Fibroblast of lung (primary cell): ENCODE measurements around the gene PRKAG2. TPM values are rescaled to one million over a fixed set of nuclear protein-coding genes. Genes with fewer than 3 reads are reported as not detected.
"Not testable (repeated sequence)": the region's sequence is repeated elsewhere in the genome, so short reads cannot be mapped to it uniquely, and the experiment has no call there.

Experiments
- DNase-seq, 2 donors: peaks; one replicate each; pipeline versions ENCODE4 v3.0.0 to v3.0.0-alpha.2; 2010; ENCODE audit warnings: low read depth in 2 of 2
- H2AFZ ChIP-seq: 2 replicates; pipeline ENCODE4 v1.5.1; 2012; ENCODE audit warnings: low read length, control low read depth, inconsistent platforms
- H3K27ac ChIP-seq: 2 replicates; pipeline ENCODE4 v1.5.1; 2011; ENCODE audit warnings: low read length, control low read depth; ENCODE audit not compliant: insufficient read depth
- H3K27me3 ChIP-seq: 2 replicates; pipeline ENCODE4 v1.5.1; 2011; ENCODE audit warnings: mild to moderate bottlenecking, low read length; ENCODE audit not compliant: control insufficient read depth, insufficient read depth
- H3K36me3 ChIP-seq: 2 replicates; pipeline ENCODE4 v1.5.1; 2011; ENCODE audit warnings: low read length; ENCODE audit not compliant: control insufficient read depth, insufficient read depth
- H3K4me1 ChIP-seq: 2 replicates; pipeline ENCODE4 v1.5.1; 2011; ENCODE audit warnings: low read length; ENCODE audit not compliant: control insufficient read depth, insufficient read depth; ENCODE audit errors: extremely low read depth
- H3K4me2 ChIP-seq: 2 replicates; pipeline ENCODE4 v1.5.1; 2011; ENCODE audit warnings: low read length, control low read depth; ENCODE audit not compliant: insufficient read depth; ENCODE audit errors: extremely low read depth
- H3K4me3 ChIP-seq, 4 experiments: fragments of 200-600 bp in 1 of 4; sonication (generic) in 1 of 4; replicated peaks in 1 of 4; 2 replicates each; pipeline ENCODE4 v1.5.1; 2011 to 2016; ENCODE audit warnings: low read length in 4 of 4, low read depth in 3 of 4, mild to moderate bottlenecking in 3 of 4, control low read depth in 2 of 4, inconsistent platforms in 1 of 4, mixed read lengths in 1 of 4; ENCODE audit not compliant: insufficient read depth in 1 of 4; ENCODE audit errors: control extremely low read depth in 1 of 4
- H3K79me2 ChIP-seq: 2 replicates; pipeline ENCODE4 v1.5.1; 2012; ENCODE audit warnings: mild to moderate bottlenecking, low read length, inconsistent platforms; ENCODE audit not compliant: control insufficient read depth, insufficient read depth
- H3K9ac ChIP-seq: 2 replicates; pipeline ENCODE4 v1.5.1; 2011; ENCODE audit warnings: mild to moderate bottlenecking, low read length, control low read depth; ENCODE audit not compliant: insufficient read depth
- H3K9me3 ChIP-seq: 2 replicates; pipeline ENCODE4 v1.5.1; 2012; ENCODE audit warnings: low read depth, low read length; ENCODE audit not compliant: control insufficient read depth, insufficient read depth
- H4K20me1 ChIP-seq: 2 replicates; pipeline ENCODE4 v1.5.1; 2011; ENCODE audit warnings: low read length; ENCODE audit not compliant: control insufficient read depth, insufficient read depth; ENCODE audit errors: extremely low read depth
- CTCF ChIP-seq, 2 donors: IDR thresholded peaks in 1 of 2; conservative IDR thresholded peaks in 1 of 2; 1 replicate in 1 of 2; 2 replicates in 1 of 2; pipeline ENCODE4 v1.5.1; 2011 to 2012; ENCODE audit warnings: low read length in 2 of 2, control low read depth in 1 of 2, inconsistent platforms in 1 of 2, low read depth in 1 of 2, mild to moderate bottlenecking in 1 of 2
- EZH2 ChIP-seq: IDR thresholded peaks from 2 replicates; pipeline ENCODE4 v1.5.1; 2012; ENCODE audit warnings: low read length, control low read depth, mild to moderate bottlenecking; ENCODE audit errors: missing control alignments
- polyA plus RNA-seq, 2 donors: library from polyadenylated mRNA; depleted of rRNA in 1 of 2; stranded (reverse) in 1 of 2; unstranded in 1 of 2; fragments of >200 nt; gene quantifications; 2 replicates each; pipeline ENCODE4 v1.2.1, GENCODE V29; 2011 to 2012; ENCODE audit warnings: missing spikeins in 1 of 2
- total RNA-seq: library from RNA; depleted of rRNA; stranded (reverse); fragments of >200 nt; gene quantifications from 2 replicates; pipeline ENCODE4 v1.2.1, GENCODE V29; 2014

PRKAG2 gene
- total and polyA plus RNA-seq, 2 donors (not counting 1 experiment from before 2014, with no cell fraction given): 11.9 to 56.7 TPM

- TF ChIP-seq CTCF (conservative IDR thresholded peaks at IDR 0.05 in 1 of 2, IDR thresholded peaks at IDR 0.05 in 1 of 2; ENCODE audit: low read depth in 1 of 2, low read length in 2 of 2) (no peak), EZH2 (no peak)
Observed at GRCh38 chr7:151519765-151520418, 357.0 kb downstream of the PRKAG2 start, which contains the start of gene RHEB. Gene RHEB, minus strand, starts transcription at chr7:151519895. Its CDS starts 384 bp downstream, at chr7:151519511.

GRCh38 chr7:151518947-151519764 is 357.8 kb downstream of the PRKAG2 start:
- not testable (repeated sequence) for H3K36me3 ChIP-seq, H2AFZ ChIP-seq, H4K20me1 ChIP-seq, H3K27me3 ChIP-seq, H3K4me1 ChIP-seq, H3K9me3 ChIP-seq
- DNase-seq: peak in 1 of 2 donors; percentile 32
- Histone ChIP-seq H3K4me2 (peak overlapping the region; percentile 95), H3K79me2 (peaks cover 50% of the 10 kb centered on the region), H3K27ac (peak overlapping the region; percentile 91), H3K4me3 (peak overlapping the region; percentile 59 to 95 (median 78)), H3K9ac (peak overlapping the region; percentile 97)

More at GRCh38 chr7:151519765-151520418, 357.0 kb downstream of the PRKAG2 start, which contains the start of gene RHEB:
- H3K27ac ChIP-seq: peak within 1 kb of the TSS; percentile 91
- no peaks in the 10 kb centered on the region for H3K4me1 ChIP-seq
- H3K79me2 ChIP-seq: peaks cover 42% of the 10 kb centered on the region
- no peaks in the 10 kb centered on the region for H3K27me3 ChIP-seq
- H3K9ac ChIP-seq: peak within 1 kb of the TSS; percentile 97
- DNase-seq: peak; percentile 99 to 100
- peak within 1 kb of the TSS; percentile 95 for H3K4me2 ChIP-seq
- H2AFZ ChIP-seq: peak within 1 kb of the TSS; percentile 24
- no peaks in the 10 kb centered on the region for H3K36me3 ChIP-seq
- H3K9me3 ChIP-seq: no peaks in the 10 kb centered on the region
- H4K20me1 ChIP-seq: peaks cover 3% of the 10 kb centered on the region
- peak within 1 kb of the TSS; percentile 59 to 95 (median 78) for H3K4me3 ChIP-seq

GRCh38 chr7:151518105-151518946 is 358.6 kb downstream of the PRKAG2 start:
- Histone ChIP-seq H3K9ac (peak overlapping the region; percentile 97), H4K20me1 (peaks cover 3% of the 10 kb centered on the region), H3K4me2 (peak overlapping the region; percentile 95), H3K79me2 (peaks cover 58% of the 10 kb centered on the region), H3K27ac (peak overlapping the region; percentile 91), H2AFZ (no peak overlapping the region), H3K4me1 (no peaks in the 10 kb centered on the region), H3K27me3 (no peaks in the 10 kb centered on the region), H3K36me3 (no peaks in the 10 kb centered on the region), H3K9me3 (no peaks in the 10 kb centered on the region), H3K4me3 (peak overlapping the region; percentile 59 to 95 (median 78))
- DNase-seq: peak; percentile 45 to 56
- TF ChIP-seq CTCF (conservative IDR thresholded peaks at IDR 0.05 in 1 of 2, IDR thresholded peaks at IDR 0.05 in 1 of 2; ENCODE audit: low read depth in 1 of 2, low read length in 2 of 2) (no peak), EZH2 (no peak)
